NCI-H146 treated with DMSO at 0.1 percent for 48 hours (cell line): ENCODE measurements around the gene ARHGAP26.

Experiments used
- DNase-seq: peaks from one replicate; lab custom pipeline; 2025; ENCODE audit not compliant: unreplicated experiment; lab: John Stamatoyannopoulos, UW

The ARHGAP26 gene

GRCh38 chr5:142828797-142829535 lies 58.8 kb downstream of the ARHGAP26 start:
- DNase-seq: no peak

GRCh38 chr5:142829801-142830220 lies 59.6 kb downstream of the ARHGAP26 start:
- no peak for DNase-seq

- DNase-seq: no peak
These were observed 60.2 kb downstream of the ARHGAP26 start for GRCh38 chr5:142830241-142831008.

- no peak for DNase-seq
These were observed 60.8 kb downstream of the ARHGAP26 start for GRCh38 chr5:142831009-142831383.

GRCh38 chr5:142832263-142832662 lies 62.1 kb downstream of the ARHGAP26 start:
- DNase-seq: no peak

- DNase-seq: no peak
These were observed 63.6 kb downstream of the ARHGAP26 start for GRCh38 chr5:142833517-142834449.

GRCh38 chr5:142834504-142834903 lies 64.3 kb downstream of the ARHGAP26 start:
- no peak for DNase-seq

GRCh38 chr5:142835540-142835939 lies 65.4 kb downstream of the ARHGAP26 start:
- no peak for DNase-seq

GRCh38 chr5:142836048-142836447 lies 65.9 kb downstream of the ARHGAP26 start:
- DNase-seq: no peak

- no peak for DNase-seq
These were observed 67.0 kb downstream of the ARHGAP26 start for GRCh38 chr5:142837081-142837725.

- DNase-seq: no peak
These were observed 68.7 kb downstream of the ARHGAP26 start for GRCh38 chr5:142838845-142839244.

- no peak for DNase-seq
These were observed 69.7 kb downstream of the ARHGAP26 start for GRCh38 chr5:142839711-142840346.

GRCh38 chr5:142840575-142840974 lies 70.4 kb downstream of the ARHGAP26 start:
- no peak for DNase-seq

GRCh38 chr5:142841511-142842265 lies 71.5 kb downstream of the ARHGAP26 start:
- DNase-seq: no peak

GRCh38 chr5:142842994-142843905 lies 73.1 kb downstream of the ARHGAP26 start:
- no peak for DNase-seq

GRCh38 chr5:142844866-142845265 lies 74.7 kb downstream of the ARHGAP26 start:
- DNase-seq: no peak

GRCh38 chr5:142845402-142845921 lies 75.3 kb downstream of the ARHGAP26 start:
- DNase-seq: no peak

- DNase-seq: no peak
These were observed 75.8 kb downstream of the ARHGAP26 start for GRCh38 chr5:142845954-142846398.
